Body of pancreas (tissue), 4 donors: ENCODE data around the gene CGNL1.

Source experiments
- CTCF ChIP-seq, 7 experiments: fragments of 450-650 bp in 4 of 7; fragments of 200-600 bp in 3 of 7; sonication (generic) in 3 of 7; IDR thresholded peaks; one replicate each; pipeline ENCODE4 v1.5.1; 2016 to 2019; ENCODE audit warnings: antibody characterized with exemption in 7 of 7
- POLR2A ChIP-seq, 3 donors: fragments of 450-650 bp; IDR thresholded peaks; one replicate each; pipeline ENCODE4 v1.6.1; 2016; ENCODE audit warnings: antibody characterized with exemption in 3 of 3, mild to moderate bottlenecking in 2 of 3

GRCh38 chr15:57451555-57451954 lies 75.2 kb downstream of the CGNL1 start:
- TF ChIP-seq CTCF (IDR thresholded peaks at IDR 0.05) (no peak), POLR2A (IDR thresholded peaks at IDR 0.05) (no peak)
